Liver (tissue), 9 donors: ENCODE results near the gene KDELR3. TPM values are rescaled to one million over a fixed set of nuclear protein-coding genes. Genes with fewer than 3 reads are reported as not detected.

Experiments
- DNase-seq: peaks from one replicate; pipeline ENCODE4 v3.0.0-alpha.2; 2017; ENCODE audit warnings: low spot score
- H3K27ac ChIP-seq, 2 donors: one replicate each; pipeline ENCODE4 v1.7.0; 2013; ENCODE audit warnings: inconsistent platforms in 2 of 2, low read length in 2 of 2, control low read depth in 1 of 2, low read depth in 1 of 2, mild to moderate bottlenecking in 1 of 2
- H3K27me3 ChIP-seq, 4 donors: one replicate each; pipeline versions ENCODE4 v1.6.1 to v1.7.0; 2013; ENCODE audit warnings: low read length in 3 of 4, inconsistent platforms in 1 of 4, mild to moderate bottlenecking in 1 of 4, moderate library complexity in 1 of 4; ENCODE audit not compliant: control insufficient read depth in 4 of 4, insufficient read depth in 4 of 4
- H3K36me3 ChIP-seq, 4 donors: one replicate each; pipeline versions ENCODE4 v1.6.1 to v1.7.0; 2013; ENCODE audit warnings: low read length in 3 of 4, mild to moderate bottlenecking in 3 of 4, low read depth in 1 of 4, moderate library complexity in 1 of 4; ENCODE audit not compliant: control insufficient read depth in 4 of 4, insufficient read depth in 3 of 4
- H3K4me1 ChIP-seq, 4 donors: one replicate each; pipeline versions ENCODE4 v1.6.1 to v1.7.0; 2013; ENCODE audit warnings: low read length in 3 of 4, mild to moderate bottlenecking in 3 of 4, moderate library complexity in 1 of 4; ENCODE audit not compliant: control insufficient read depth in 4 of 4, insufficient read depth in 4 of 4
- H3K4me3 ChIP-seq, 3 donors: one replicate each; pipeline versions ENCODE4 v1.6.1 to v1.7.0; 2013; ENCODE audit warnings: low read length in 3 of 3, control low read depth in 1 of 3, low read depth in 1 of 3, mild to moderate bottlenecking in 1 of 3
- H3K9ac ChIP-seq, 2 donors: one replicate each; pipeline ENCODE4 v1.7.0; 2013; ENCODE audit warnings: low read length in 2 of 2, mild to moderate bottlenecking in 2 of 2, moderate library complexity in 2 of 2, control low read depth in 1 of 2, low read depth in 1 of 2
- H3K9me3 ChIP-seq, 4 donors: one replicate each; pipeline versions ENCODE4 v1.6.1 to v1.7.0; 2013; ENCODE audit warnings: low read length in 3 of 4; ENCODE audit not compliant: control insufficient read depth in 4 of 4
- FOXA1 ChIP-seq: IDR thresholded peaks from 2 replicates; pipeline ENCODE4 v1.6.1; 2016; ENCODE audit warnings: antibody characterized with exemption
- FOXA2 ChIP-seq: IDR thresholded peaks from 2 replicates; pipeline ENCODE4 v1.6.1; 2016; ENCODE audit warnings: antibody characterized with exemption
- GABPA ChIP-seq, 2 donors: IDR thresholded peaks in 1 of 2; conservative IDR thresholded peaks in 1 of 2; 2 replicates each; pipeline ENCODE4 v1.6.1; 2016; ENCODE audit warnings: antibody characterized with exemption in 2 of 2, mild to moderate bottlenecking in 1 of 2, moderate library complexity in 1 of 2
- HNF4A ChIP-seq, 2 donors: conservative IDR thresholded peaks; 2 replicates each; pipeline ENCODE4 v1.6.1; 2016; ENCODE audit warnings: antibody characterized with exemption in 2 of 2, mild to moderate bottlenecking in 2 of 2
- HNF4G ChIP-seq: IDR thresholded peaks from 2 replicates; pipeline ENCODE4 v1.6.1; 2016; ENCODE audit warnings: antibody characterized with exemption
- JUND ChIP-seq, 2 donors: IDR thresholded peaks; 2 replicates each; pipeline ENCODE4 v1.6.1; 2016; ENCODE audit warnings: antibody characterized with exemption in 2 of 2
- NR2F2 ChIP-seq: IDR thresholded peaks from 2 replicates; pipeline ENCODE4 v1.6.1; 2016; ENCODE audit warnings: antibody characterized with exemption
- RAD21 ChIP-seq, 2 donors: IDR thresholded peaks; 2 replicates each; pipeline ENCODE4 v1.6.1; 2016; ENCODE audit warnings: antibody characterized with exemption in 2 of 2, mild to moderate bottlenecking in 2 of 2
- REST ChIP-seq: IDR thresholded peaks from 2 replicates; pipeline ENCODE4 v1.6.1; 2016; ENCODE audit warnings: antibody characterized with exemption, mild to moderate bottlenecking
- RXRA ChIP-seq, 2 donors: IDR thresholded peaks; 2 replicates each; pipeline ENCODE4 v1.6.1; 2017 to 2018; ENCODE audit warnings: antibody characterized with exemption in 2 of 2, mild to moderate bottlenecking in 1 of 2
- SP1 ChIP-seq: IDR thresholded peaks from 2 replicates; pipeline ENCODE4 v1.6.1; 2018; ENCODE audit warnings: antibody characterized with exemption, mild to moderate bottlenecking
- YY1 ChIP-seq: IDR thresholded peaks from 2 replicates; pipeline ENCODE4 v1.6.1; 2016; ENCODE audit warnings: antibody characterized with exemption, mild to moderate bottlenecking
- ZBTB33 ChIP-seq: IDR thresholded peaks from 2 replicates; pipeline ENCODE4 v1.6.1; 2016; ENCODE audit warnings: antibody characterized with exemption
- WGBS: extraction: QIAGEN DNeasy Blood & Tissue Kit; methylation state at CpG from one replicate; pipeline ENCODE4 v1.1.7; 2013; 5-methylcytosine and 5-hydroxymethylcytosine counted together
- polyA plus RNA-seq, 2 donors: library from polyadenylated mRNA; stranded (reverse) in 1 of 2; unstranded in 1 of 2; fragments of 200-250 nt in 1 of 2; fragments of >200 nt in 1 of 2; fragmentation: Nextera tagmentation in 1 of 2; extraction: Ambion mirVana in 1 of 2; gene quantifications; one replicate each; pipeline versions ENCODE4 v1.2.1 to v1.2.3, GENCODE V29; 2013 to 2015
- total RNA-seq, 2 donors: library from RNA; depleted of rRNA; stranded (reverse); fragments of >200 nt; gene quantifications; one replicate each; pipeline ENCODE4 v1.2.3, GENCODE V29; 2014
- TF ChIP-seq, protein P1 (sequence below): IDR thresholded peaks from 2 replicates; pipeline ENCODE4 v1.6.1; 2016; ENCODE audit warnings: antibody characterized with exemption
- TF ChIP-seq, protein P2 (sequence below): IDR thresholded peaks from 2 replicates; pipeline ENCODE4 v1.6.1; 2016; ENCODE audit warnings: antibody characterized with exemption
- TF ChIP-seq, protein P3 (sequence below): fragments of 150-350 bp; IDR thresholded peaks from 2 replicates; pipeline ENCODE4 v1.5.1; 2017; ENCODE audit warnings: improper control_type of control experiment, low read depth, low read length; ENCODE audit not compliant: missing input control
- donor health status: healthy.
- donor health status: healthy.
- donor health status: healthy.
- donor health status: healthy.
- donor health status: healthy.

Gene KDELR3
- total and polyA plus RNA-seq, 4 donors: 3.5 to 12.8 (median 9.5) TPM

- no peaks in the 10 kb centered on the region for H3K9me3 ChIP-seq
- WGBS: 75% methylated on average over 13 of the region's 13 CpGs
- no peak overlapping the region for H3K9ac ChIP-seq
- DNase-seq: no peak
- TF ChIP-seq, protein P1, sequence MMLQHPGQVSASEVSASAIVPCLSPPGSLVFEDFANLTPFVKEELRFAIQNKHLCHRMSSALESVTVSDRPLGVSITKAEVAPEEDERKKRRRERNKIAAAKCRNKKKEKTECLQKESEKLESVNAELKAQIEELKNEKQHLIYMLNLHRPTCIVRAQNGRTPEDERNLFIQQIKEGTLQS: no peak
- TF ChIP-seq FOXA2: no peak
- TF ChIP-seq NR2F2: no peak
- TF ChIP-seq JUND (IDR thresholded peaks at IDR 0.05): no peak
- no peak overlapping the region for H3K4me3 ChIP-seq
- no peaks in the 10 kb centered on the region for H3K36me3 ChIP-seq
- no peaks in the 10 kb centered on the region for H3K27me3 ChIP-seq
- H3K4me1 ChIP-seq: no peaks in the 10 kb centered on the region
- H3K27ac ChIP-seq: no peak overlapping the region
Observed at GRCh38 chr22:38442967-38443627, 24.8 kb upstream of the KDELR3 start.

GRCh38 chr22:38443628-38444521, 24.0 kb upstream of the KDELR3 start:
- H3K27me3 ChIP-seq: no peaks in the 10 kb centered on the region
- 62% methylated on average over 21 of the region's 21 CpGs for WGBS

More at GRCh38 chr22:38443628-38444521, 24.0 kb upstream of the KDELR3 start:
- no peaks in the 10 kb centered on the region for H3K9me3 ChIP-seq
- H3K9ac ChIP-seq: no peak overlapping the region
- H3K27ac ChIP-seq: no peak overlapping the region
- H3K4me3 ChIP-seq: no peak overlapping the region
- H3K4me1 ChIP-seq: no peaks in the 10 kb centered on the region
- TF ChIP-seq FOXA1: no peak
- no peak for TF ChIP-seq SP1
- no peak for TF ChIP-seq YY1
- no peak for TF ChIP-seq RXRA (IDR thresholded peaks at IDR 0.05)
- TF ChIP-seq JUND (IDR thresholded peaks at IDR 0.05): no peak
- TF ChIP-seq, protein P2, sequence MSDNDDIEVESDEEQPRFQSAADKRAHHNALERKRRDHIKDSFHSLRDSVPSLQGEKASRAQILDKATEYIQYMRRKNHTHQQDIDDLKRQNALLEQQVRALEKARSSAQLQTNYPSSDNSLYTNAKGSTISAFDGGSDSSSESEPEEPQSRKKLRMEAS: no peak
- TF ChIP-seq GABPA (IDR thresholded peaks at IDR 0.05 in 1 of 2, conservative IDR thresholded peaks at IDR 0.05 in 1 of 2): no peak
- no peak for TF ChIP-seq FOXA2
- TF ChIP-seq, protein P1: no peak
- TF ChIP-seq RAD21 (IDR thresholded peaks at IDR 0.05): no peak
- TF ChIP-seq, protein P3, sequence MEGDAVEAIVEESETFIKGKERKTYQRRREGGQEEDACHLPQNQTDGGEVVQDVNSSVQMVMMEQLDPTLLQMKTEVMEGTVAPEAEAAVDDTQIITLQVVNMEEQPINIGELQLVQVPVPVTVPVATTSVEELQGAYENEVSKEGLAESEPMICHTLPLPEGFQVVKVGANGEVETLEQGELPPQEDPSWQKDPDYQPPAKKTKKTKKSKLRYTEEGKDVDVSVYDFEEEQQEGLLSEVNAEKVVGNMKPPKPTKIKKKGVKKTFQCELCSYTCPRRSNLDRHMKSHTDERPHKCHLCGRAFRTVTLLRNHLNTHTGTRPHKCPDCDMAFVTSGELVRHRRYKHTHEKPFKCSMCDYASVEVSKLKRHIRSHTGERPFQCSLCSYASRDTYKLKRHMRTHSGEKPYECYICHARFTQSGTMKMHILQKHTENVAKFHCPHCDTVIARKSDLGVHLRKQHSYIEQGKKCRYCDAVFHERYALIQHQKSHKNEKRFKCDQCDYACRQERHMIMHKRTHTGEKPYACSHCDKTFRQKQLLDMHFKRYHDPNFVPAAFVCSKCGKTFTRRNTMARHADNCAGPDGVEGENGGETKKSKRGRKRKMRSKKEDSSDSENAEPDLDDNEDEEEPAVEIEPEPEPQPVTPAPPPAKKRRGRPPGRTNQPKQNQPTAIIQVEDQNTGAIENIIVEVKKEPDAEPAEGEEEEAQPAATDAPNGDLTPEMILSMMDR: no peak
- no peak for TF ChIP-seq HNF4A (conservative IDR thresholded peaks at IDR 0.05)
- TF ChIP-seq REST: no peak
- TF ChIP-seq ZBTB33: no peak
- no peak for TF ChIP-seq NR2F2
- no peak for TF ChIP-seq HNF4G
- no peak for DNase-seq
- H3K36me3 ChIP-seq: no peaks in the 10 kb centered on the region
